ENCODE results near the gene SPRYD3.

The SPRYD3 gene

DNA sequence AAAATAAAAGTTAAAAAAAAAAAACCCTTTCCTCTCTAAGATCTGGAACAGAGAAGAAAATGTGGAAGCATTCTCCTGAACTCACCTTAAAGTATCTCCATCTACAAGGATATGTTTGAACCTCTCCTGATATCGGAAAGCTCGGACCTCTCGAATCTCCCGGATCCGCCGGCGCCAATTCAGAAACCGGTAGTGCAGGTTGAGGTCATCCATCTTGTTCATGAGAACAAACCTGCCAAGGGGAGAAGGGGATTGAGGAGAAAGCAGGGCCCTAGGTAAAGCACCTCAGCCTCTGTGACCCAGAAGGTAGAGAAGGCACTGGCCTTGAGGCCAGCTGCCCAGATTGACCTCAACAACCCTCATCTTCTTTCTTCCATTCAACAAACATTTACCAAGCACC is 2.2 kb downstream of the SPRYD3 start:
- no peak for DNase-seq

DNA sequence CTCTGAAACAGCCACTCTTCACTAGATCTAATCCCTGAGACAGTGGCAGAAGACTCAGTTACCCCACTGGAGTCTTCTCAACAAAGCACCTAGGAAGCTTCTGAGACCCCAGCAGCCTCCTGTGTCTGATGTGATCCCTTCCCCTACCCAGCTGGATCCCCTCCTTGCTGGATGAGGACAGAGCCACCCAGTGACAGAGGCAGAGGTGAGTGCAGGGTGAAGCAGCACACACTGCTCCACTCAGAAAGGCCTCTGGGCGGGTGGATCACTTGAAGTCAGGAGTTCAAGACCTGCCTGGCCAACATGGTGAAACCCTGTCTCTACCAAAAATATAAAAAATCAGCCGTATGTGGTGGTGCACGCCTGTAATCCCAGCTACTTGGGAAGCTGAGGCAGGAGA is 2.7 kb downstream of the SPRYD3 start:
- no peak for DNase-seq

DNA sequence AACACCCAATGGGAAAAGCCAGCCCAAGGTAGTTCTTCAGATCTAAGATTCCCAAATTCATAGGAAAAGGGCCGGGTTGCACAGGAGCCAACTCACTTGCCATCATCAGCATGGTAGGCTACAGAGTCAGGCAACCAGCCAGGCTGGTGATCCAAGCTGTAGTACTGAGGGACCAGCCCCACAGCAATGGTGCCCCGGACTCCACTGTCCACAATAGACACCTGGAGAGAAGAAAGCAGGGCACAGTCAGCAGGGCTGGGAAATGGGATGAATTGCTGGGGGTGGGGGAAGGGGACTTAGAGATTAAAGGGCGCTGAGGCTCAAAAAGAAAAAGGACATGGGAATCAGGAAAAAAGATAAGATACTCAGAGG is 4.2 kb downstream of the SPRYD3 start:
- no peak for DNase-seq

DNA sequence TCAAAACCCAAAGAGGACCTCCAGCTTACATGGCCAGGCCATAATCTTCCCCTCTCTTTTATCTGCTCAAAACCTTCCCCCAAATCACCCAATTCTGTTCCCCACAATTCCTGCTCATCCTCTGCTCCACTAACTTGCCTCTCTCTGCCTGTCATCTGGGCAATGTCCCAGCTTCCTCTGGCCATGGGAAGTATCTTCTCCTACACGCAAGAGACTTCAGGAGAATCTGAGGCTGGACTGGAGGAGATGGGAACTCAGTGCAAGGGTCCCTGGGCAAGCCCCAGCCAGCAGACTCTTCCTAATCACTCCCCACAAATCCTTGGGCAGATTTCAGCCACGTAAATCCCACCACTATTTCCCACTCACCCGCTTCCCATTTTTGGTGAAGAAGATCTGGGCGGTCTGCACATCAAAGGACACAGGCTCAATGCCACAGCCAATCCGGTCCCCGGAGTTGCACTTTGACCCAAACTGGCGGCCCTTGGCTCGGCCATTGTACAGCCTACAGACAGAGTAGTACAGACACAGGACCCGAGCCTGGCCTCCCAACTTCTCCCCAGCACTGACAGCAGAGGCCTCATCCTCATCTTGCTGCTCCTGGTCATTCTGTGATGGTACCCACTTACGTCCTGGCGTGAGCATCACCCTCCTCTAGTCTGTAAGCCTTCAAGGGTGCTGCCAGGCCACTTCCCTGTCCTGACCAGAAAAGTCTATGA is 4.7 kb downstream of the SPRYD3 start:
- DNase-seq = no peak

DNA sequence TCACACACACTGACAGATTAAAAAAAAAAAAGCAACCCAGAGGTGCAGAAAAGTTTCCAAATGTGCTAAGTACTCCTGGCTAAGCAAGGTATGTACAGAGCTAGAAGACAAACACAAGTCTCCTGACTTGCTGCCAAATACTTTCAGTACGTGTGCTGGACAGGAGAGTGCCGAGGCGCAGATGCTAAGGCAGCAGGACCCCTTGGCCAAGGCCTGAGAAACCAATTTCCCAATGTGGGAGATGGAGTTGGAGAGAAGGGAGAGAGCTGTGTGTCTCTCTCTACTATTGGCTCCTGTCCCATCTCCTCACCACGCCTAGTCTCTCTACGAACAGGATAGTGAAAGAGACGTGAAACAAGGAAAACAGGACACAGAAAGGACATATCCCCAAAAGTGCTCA is 5.3 kb downstream of the SPRYD3 start:
- DNase-seq = no peak

DNA sequence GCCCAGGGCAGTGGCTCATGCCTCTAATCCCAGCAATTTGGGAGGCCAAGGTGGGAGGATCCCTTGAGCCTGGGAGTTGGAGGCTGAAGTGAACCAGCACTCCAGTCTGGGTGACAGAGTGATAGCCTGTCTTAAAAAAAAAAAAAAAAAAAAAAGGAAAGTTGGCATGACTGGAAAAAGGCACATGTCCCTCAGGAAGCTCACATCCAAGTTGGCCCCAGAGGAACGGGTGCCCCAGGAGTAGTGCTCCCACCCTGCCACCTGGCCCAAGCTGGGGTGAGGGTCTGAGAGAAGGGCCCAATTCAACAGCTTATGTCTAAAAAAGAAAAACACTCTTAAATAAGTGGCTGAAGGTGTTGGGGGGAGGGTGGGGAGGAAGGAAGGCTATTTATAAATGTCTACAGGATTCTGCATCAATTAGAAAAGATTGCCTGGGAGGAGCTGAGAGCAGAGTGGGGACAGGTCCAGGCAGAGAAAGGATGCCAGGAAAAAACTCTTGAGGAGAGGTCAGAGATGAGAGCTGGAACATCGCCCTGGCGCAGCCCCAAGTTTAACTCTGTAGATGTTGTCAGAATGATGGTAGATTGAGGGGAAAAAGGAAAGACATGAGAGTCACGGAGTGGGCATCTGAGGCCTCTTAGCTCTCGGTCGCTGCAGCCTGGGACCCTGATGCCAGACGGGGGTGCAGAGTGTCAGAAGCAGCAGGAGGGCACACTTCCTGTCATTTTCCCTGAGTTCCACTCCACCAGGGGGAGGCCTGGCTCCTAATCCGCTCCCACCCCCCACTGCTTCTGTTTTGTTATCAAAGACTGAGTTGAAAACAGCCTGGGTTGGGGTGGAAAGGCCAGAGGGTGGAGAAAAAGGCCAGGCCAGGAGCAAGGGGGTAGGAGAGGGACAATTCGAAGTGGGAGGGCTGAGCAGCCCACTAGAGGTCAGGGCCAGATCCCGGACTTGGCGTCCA is 7.3 kb downstream of the SPRYD3 start:
- peak; percentile 22 for DNase-seq

DNA sequence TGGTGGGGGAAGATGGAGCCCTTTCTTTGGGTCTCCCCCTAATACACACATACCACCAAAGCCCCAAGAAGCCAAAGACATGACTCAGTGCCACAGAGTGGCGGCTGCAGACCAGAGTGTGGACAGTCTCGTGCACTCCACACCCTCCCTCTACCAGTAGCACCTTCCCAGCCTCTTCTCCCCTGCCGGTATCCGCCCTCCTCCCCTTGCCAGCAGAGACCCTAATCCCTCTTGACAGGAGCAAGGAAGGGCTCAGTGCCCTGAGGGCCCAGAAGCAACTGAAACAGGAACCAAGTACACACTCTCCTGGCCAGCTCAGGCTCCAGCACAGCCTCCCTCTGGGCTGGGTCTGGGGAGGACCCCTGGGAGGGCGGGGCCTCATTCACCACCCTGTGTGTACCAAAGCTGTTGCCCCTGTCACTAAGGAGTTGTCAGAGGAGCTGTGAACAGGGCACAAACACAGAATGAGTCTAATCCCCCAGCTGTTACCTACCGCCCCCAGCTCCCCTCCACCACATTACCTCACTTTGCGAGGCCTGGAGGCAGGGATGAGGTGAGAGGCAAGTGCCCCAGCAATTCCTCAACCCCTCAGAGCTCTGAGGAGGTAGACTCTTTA is 8.2 kb downstream of the SPRYD3 start:
- DNase-seq = no peak

DNA sequence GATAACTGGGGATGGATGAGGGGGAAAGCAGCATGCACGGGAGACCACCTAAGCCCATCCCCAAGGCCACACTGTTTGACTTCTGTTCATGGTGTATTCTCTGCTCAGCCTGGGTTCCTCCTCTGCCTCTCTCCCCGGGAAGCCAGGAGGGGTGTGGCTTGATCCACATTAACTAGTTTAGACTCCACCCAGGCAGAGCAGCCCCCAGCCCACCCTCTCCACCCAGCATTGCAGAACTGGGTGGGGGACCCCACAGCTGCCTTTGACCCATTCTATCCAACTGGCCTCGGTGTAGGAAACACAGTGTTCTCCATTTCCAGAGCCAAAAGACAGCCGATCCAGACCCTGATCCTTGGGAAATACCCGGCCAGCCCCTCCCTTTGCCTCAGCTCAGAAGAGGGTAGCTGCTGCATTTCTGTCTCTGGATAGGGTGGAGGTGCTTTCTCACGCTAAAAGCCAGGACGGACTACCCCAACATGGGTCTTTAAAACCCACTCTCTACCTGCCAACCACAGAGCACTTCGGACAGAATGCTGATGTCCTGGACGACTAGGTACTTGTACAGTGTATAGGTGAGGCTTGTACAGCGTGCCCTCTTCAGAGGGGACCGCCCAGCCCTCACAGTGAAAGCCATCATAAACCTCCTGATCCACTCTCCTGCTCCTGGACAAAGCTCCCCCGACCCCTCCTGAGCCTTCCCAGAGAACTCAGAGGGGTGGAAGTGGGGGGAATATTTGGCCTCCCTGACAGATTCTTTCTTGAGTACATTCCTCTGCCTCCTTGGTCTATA is 9.4 kb downstream of the SPRYD3 start:
- no peak for DNase-seq

DNA sequence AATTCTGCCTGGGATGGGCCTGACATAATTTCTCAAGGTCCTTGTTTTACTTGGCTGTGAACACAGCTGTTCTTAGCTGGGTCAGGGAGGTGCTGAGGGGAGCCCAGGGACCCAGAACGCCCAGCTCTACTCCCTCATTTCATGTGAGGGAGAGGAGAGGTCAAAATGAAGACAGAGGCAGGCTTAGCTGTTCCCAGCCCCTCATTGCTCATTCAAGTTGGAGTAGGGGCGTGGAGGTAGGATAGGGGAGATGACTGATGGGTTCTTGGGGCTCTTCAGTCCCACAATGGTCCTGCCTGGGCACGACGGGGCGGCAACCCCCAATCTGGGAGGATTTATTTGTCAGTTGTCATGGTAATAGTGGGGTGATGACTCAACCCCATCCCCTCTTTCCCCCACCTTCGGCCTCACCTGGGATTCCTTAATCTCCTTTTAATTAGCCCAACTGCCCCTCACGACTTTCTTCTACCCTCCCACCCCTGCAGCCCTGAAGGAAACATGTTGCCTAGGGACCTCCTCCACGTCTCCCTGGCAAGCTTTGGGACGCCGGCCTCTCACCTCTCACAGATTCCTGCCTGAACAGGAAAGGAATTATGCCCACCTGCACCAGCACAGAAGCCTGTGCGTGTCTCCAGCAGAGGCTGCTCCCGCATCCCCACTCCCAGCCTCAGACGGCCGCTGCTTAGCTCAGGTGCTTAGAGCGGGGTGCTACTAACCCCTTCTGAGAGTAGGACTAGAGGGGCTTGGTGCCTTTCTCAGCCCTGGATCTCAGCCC is 10.2 kb downstream of the SPRYD3 start:
- no peak for DNase-seq

DNA sequence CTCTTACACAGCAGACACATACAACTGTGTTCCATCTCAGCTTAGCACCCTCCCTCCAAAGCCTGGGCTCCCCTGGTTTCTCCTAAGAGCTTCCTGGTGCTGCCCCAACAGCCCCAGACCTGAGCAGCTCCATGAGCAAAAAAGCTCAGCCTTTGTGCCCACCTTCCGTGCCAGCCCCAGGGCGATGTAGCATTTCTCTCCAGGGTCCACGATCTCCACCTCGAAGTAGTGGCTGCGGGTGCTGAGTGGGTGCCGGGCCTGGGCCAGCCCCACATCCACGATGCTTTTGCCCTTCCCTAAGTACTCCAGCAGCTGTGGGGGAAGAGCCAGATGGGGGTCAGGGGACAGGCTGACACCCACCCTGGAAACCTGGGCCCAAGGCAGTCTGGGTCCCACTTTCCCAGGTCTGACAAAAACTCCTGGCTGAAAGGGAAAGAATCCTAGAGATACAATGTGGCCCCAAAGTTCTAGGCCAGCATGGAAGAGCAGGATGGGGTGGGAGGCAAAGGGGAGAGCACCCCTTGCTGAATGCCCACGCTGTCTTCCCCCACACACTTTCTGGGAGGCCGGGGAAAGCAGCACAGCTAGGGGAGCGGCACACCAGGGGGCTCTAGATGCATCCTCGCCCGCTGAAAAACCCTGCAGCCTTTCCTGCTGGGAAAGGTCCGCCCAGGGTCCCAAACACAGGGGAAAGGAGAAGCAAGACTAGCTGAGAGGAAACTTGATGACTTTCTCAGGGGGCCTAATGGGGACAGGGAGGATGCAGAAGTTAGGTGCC is 11.0 kb downstream of the SPRYD3 start:
- no peak for DNase-seq

DNA sequence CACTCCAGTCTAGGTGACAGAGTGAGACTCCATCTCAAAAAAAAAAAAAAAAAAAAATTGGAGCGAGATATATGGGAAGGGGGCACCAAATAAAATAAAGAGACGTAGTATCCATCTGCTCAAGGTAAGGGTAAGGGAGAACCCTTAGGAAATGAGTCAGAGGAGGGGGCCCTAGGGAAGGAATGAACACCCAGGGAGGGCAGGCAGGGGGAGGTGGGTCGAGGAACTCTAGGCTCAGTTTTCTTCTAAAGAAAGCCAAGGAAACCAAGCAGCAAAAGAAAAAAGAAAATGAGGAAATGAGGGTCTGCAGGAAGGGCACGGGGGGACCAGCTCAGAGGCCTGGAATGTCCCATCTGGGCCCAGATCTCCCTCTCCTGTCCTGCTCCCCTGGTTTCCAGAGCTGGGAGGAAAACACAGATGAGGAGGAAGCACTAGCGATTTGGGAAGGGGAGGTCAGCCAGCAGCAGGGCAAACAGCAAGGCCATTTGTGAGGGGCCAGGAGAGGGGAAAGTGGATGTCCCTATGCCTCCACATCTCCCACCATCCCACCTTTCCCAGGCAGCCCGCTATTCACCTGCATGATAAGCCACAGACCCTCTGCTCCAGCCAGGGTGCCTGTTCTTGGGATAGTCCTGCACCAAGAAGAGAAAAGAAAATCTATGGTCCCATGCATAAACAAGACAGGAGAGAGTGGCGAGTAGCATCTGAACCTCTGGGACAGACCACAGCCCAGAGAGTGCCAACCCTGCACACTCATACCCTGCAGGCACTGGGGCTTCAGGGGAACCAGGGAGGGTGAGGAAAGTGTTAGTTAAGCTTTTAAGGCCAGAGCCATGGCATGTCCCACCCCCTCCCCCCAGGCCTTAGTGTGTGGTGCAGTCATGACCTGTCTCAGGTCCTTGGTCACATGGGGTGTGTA is 11.9 kb downstream of the SPRYD3 start:
- no peak for DNase-seq

DNA sequence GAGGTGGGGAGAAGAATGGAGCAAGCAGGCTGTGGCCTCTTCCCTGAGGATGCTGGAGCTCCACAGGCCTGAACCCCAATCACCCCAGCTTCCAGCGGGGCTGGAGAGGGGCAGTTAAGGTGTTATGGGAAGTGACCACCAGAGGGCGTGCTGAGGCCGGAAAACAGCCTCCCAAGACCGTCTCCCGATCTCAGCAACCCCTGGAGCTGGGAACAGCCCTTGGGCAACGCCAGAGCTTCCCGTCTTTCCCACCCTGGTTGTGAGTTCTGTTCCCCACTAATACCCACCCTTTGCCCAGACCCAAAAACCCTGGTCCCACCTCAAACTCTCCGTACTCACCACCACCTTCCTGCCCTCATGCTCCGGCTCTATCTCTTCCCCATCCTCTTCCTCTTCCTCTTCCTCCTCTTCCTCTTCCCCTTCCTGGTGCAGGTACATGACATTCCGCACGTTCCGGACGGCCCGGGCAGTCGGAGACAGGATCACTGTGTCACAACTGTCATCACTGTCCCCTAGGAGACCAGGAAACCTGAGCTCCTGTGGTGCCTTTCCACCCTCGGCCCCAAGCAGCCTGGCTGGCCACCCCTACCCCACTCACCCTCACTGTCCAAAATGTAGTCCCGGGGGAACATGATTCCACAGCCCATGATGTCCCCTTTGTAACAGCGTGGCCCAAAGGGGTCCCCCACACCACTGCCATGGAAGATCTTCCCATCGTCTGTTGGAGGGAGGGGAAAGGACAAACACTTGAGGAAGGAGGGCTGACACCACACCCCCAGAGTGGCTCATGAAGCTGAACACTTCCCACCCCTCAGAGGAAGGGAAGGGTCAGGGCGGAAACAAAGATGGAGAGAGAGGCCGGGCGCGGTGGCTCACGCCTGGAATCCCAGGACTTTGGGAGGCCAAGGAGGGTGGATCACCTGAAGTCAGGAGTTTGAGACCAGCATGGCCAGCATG is 12.9 kb downstream of the SPRYD3 start:
- DNase-seq = peak; percentile 45

DNA sequence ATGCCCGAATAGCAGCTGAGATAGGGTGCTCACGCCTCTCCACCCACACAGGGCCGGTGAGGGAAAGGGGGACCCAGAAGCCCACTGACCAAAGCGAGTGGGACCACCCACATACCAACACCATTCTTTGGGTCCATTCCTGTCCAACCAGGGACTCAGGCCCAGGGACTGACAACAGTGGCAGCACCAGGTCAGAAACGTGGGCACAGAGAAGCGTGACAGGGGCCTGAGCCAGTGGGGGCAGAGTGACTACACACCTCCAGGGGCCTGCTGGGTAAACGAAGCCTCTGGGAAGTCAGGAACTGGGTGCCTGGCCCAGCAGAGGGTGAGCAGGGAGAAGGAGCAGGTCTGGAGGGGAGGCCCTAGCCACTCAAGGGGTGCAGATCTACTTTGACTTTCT is 13.7 kb downstream of the SPRYD3 start:
- DNase-seq = no peak

DNA sequence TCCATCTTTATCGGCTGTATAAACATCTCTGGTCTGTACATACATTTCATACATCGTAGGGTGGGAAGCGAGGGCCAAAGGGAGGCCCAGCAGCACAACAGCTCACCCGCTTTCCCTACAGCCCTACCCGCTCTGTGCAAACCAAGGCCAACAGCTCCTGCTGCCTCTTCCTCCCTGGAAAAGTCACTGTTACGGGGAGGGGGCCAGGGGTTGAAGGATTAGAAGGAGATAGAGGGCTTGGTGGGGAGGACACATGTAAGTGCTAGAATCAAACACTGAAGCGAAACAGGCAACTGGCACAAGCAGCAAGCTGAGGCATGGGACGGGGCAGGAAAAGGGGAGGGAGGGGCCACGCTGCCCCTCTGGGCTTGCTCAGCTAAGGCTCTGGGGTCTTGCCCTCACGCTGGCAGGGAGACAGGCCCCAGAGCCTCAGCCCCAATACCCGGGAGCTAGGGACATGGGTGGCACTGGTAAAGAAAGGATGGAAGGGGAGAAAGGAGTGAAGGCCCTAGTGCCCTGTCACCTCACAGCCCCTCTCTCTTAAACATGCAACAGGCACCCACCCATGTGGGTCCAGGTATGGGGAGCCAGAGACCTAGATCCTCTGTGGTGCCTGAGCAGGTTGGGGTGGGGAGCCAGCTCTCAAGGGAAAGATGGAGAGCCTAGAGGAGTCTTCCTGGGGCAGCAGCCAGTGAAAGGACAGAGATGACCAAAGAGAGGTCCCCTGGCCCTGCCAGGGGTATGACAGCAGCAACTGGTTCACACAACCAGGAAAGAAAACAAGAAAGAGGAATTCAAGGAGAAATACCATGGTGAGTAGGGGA is 14.4 kb downstream of the SPRYD3 start:
- no peak for DNase-seq

DNA sequence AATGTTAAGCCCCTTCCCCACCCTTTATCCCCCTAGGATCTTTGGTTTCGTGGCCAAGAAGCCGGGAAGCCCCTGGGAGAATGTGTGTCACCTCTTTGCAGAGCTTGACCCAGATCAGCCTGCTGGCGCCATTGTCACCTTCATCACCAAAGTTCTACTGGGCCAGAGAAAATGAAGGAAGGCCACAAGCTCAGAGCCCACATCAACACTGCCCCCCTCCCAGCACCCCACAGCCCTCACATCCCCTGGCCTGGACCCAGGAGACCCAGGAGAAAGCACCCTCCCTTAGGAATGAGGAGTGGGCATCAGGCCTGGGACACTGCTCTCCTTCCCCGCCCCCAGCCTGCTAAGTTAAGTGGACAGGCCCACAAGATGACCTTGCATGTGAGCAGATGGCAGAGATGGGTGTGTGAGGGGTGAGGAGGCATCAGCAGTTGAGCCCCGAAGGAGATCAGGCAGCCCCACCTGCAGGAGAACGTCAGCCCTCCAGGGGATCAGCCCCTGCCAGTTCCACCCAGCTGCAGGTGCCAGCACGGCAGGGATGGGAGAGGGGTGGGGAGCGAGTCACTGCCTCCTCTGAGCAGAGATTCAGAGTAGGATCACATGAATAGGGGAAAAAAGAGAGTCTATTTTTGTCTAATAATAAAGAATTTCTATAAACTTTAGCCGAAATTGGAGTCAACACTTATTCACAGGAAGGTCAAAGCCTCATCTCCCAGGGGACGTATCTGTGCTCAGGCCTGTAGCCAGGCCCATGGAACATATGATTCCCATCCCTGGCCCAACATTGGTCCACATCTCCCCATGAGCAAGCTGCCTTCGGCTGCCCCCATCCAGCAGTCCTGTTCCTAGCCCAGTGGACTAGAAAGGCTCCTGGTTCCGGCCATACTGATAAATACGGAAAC is 15.2 kb downstream of the SPRYD3 start:
- DNase-seq = no peak

DNA sequence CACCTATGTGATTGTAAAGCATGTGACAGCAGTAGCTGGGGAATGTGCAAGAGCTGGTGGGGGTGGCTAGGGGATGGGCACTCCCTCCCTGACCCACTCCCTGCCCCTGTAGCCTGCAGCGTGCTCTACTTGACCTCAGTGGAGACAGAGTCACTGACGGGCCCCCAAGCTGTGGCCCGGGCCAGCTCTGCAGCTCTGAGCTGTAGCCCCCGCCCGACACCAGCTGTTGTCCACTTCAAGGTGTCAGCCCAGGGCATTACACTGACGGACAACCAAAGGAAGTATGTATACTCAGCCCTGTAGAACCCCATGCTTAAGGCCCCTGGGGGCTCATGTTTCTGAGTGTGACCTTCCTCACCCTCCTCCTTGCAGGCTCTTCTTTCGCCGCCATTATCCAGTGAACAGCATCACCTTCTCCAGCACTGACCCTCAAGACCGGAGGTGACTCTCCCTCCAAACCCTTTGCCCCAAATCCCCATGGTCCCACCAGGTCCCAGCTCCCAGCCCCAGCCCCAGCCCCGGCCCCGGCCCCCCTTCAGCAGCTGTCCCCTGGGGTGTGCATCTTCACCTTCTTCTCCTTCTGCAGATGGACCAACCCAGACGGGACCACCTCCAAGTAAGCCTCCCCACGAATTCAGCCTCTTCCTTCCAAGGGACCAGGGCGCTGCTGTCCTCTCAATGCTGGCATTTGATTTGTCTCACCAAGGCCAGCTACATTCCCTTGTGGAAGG is 16.0 kb downstream of the SPRYD3 start:
- no peak for DNase-seq
